TTC549 (cell line): Measurements from ENCODE around the gene GNAI2.
"Not testable (repeated sequence)": the region's sequence is repeated elsewhere in the genome, so short reads cannot be mapped to it uniquely, and the experiment has no call there.

ENCODE experiments used
- FAIRE-seq: peaks from 2 replicates; lab custom pipeline; 2012; peaks lifted over from hg19 to GRCh38; lab: Jason Lieb, UNC

Gene GNAI2

GRCh38 chr3:50204804-50205412 is 31.1 kb upstream of the GNAI2 start, which contains the start of gene SLC38A3:
Gene SLC38A3 (plus strand): TSS chr3:50205271. CDS start chr3:50214200, 8,929 bp downstream.
- FAIRE-seq = no peak

GRCh38 chr3:50205413-50206276 is 30.4 kb upstream of the GNAI2 start:
- FAIRE-seq = no peak

GRCh38 chr3:50207359-50208042 is 28.5 kb upstream of the GNAI2 start:
- FAIRE-seq = no peak

GRCh38 chr3:50208677-50209344 is 27.2 kb upstream of the GNAI2 start:
- FAIRE-seq = no peak

- no peak for FAIRE-seq
These were observed 25.9 kb upstream of the GNAI2 start for GRCh38 chr3:50210176-50210509.

GRCh38 chr3:50210510-50211367 is 25.3 kb upstream of the GNAI2 start:
- FAIRE-seq = no peak

GRCh38 chr3:50211368-50211717 is 24.7 kb upstream of the GNAI2 start:
- FAIRE-seq = not testable (repeated sequence)

GRCh38 chr3:50211930-50212329 is 24.1 kb upstream of the GNAI2 start:
- no peak for FAIRE-seq

GRCh38 chr3:50212502-50212901 is 23.5 kb upstream of the GNAI2 start:
- FAIRE-seq = no peak

- no peak for FAIRE-seq
These were observed 23.0 kb upstream of the GNAI2 start for GRCh38 chr3:50212971-50213370.

- FAIRE-seq = no peak
These were observed 22.6 kb upstream of the GNAI2 start for GRCh38 chr3:50213373-50213772.

GRCh38 chr3:50214824-50215223 is 21.2 kb upstream of the GNAI2 start:
- no peak for FAIRE-seq

- FAIRE-seq = no peak
These were observed 20.5 kb upstream of the GNAI2 start for GRCh38 chr3:50215529-50215928.

- no peak for FAIRE-seq
These were observed 18.3 kb upstream of the GNAI2 start for GRCh38 chr3:50217681-50218080.

GRCh38 chr3:50218448-50218847 is 17.6 kb upstream of the GNAI2 start:
- no peak for FAIRE-seq

GRCh38 chr3:50219285-50219684 is 16.7 kb upstream of the GNAI2 start:
- no peak for FAIRE-seq

- no peak for FAIRE-seq
These were observed 15.9 kb upstream of the GNAI2 start for GRCh38 chr3:50220109-50220508.

- no peak for FAIRE-seq
These were observed 15.0 kb upstream of the GNAI2 start for GRCh38 chr3:50221051-50221410.

GRCh38 chr3:50221411-50222168 is 14.4 kb upstream of the GNAI2 start:
- no peak for FAIRE-seq

- FAIRE-seq = no peak
These were observed 13.9 kb upstream of the GNAI2 start for GRCh38 chr3:50222169-50222528.

GRCh38 chr3:50224639-50225038 is 11.4 kb upstream of the GNAI2 start:
- FAIRE-seq = no peak
